HepG2 (cell line): ENCODE data around the gene NRDE2. TPM values are rescaled to one million over a fixed set of nuclear protein-coding genes. Genes with fewer than 3 reads are reported as not detected.

Experiments used
- ATAC-seq: fragments of 200-7000 bp; cut with Tn5 transposase; 3 replicates; pipeline ENCODE4 v1.9.1; 2020; ENCODE audit warnings: mild to moderate bottlenecking, moderate library complexity
- BruUV-seq: library from RNA; stranded (reverse); fragments of 400-500 nt; replicated peaks from 2 replicates; lab custom pipeline; 2021; lab: Mats Ljungman, UMichigan
- CTCF ChIA-PET: fragments of 300-600 bp; formaldehyde crosslinking; extraction: SDS; loops from one replicate; lab custom pipeline; 2021; ENCODE audit warnings: low total read pairs, inconsistent platforms, low intra/inter-chr PET ratio; lab: Yijun Ruan, JAX
- POLR2A ChIA-PET: fragments of 350-600 bp; sonication (Branson Sonifier 250); formaldehyde crosslinking; loops from one replicate; lab custom pipeline; 2020; ENCODE audit warnings: antibody characterized with exemption, inconsistent platforms; lab: Yijun Ruan, JAX
- DNase-seq: peaks from one replicate; pipeline ENCODE4 v3.0.0-alpha.2; 2015; ENCODE audit warnings: low spot score
- FAIRE-seq: peaks from 3 replicates; lab custom pipeline; 2011; peaks lifted over from hg19 to GRCh38; lab: Jason Lieb, UNC
- H2AFZ ChIP-seq: one replicate; pipeline ENCODE4 v1.6.1; 2011; ENCODE audit warnings: low read length, inconsistent platforms
- H3K27ac ChIP-seq: fragments of 300-600 bp; 3 replicates; pipeline ENCODE4 v1.8.0; 2011; ENCODE audit warnings: mixed run types, mild to moderate bottlenecking, mixed read lengths, low read length, inconsistent platforms; ENCODE audit not compliant: insufficient read depth; ENCODE audit errors: extremely low read length
- H3K27me3 ChIP-seq, 2 experiments: fragments of 200-600 bp in 1 of 2; 2 replicates in 1 of 2; 3 replicates in 1 of 2; pipeline versions ENCODE4 v1.6.0 to v1.8.0; 2011; ENCODE audit warnings: low read length in 2 of 2, mild to moderate bottlenecking in 2 of 2, moderate library complexity in 2 of 2, inconsistent platforms in 1 of 2; ENCODE audit not compliant: insufficient read depth in 2 of 2, control insufficient read depth in 1 of 2
- H3K36me3 ChIP-seq, 2 experiments: fragments of 200-600 bp in 1 of 2; replicated peaks in 1 of 2; 2 replicates in 1 of 2; 3 replicates in 1 of 2; pipeline versions ENCODE4 v1.5.1 to v1.8.0; 2011; ENCODE audit warnings: low read length in 2 of 2, inconsistent platforms in 1 of 2; ENCODE audit not compliant: insufficient read depth in 2 of 2, control insufficient read depth in 1 of 2
- H3K4me1 ChIP-seq: 2 replicates; pipeline ENCODE4 v1.5.1; 2012; ENCODE audit warnings: low read length, inconsistent platforms; ENCODE audit not compliant: insufficient read depth
- H3K4me2 ChIP-seq: 2 replicates; pipeline ENCODE4 v1.6.0; 2011; ENCODE audit warnings: low read depth, low read length, inconsistent platforms
- H3K4me3 ChIP-seq, 3 experiments: fragments of 200-600 bp in 1 of 3; sonication (generic), shearing (Covaris generic) in 1 of 3; replicated peaks in 1 of 3; 2 replicates each; pipeline ENCODE4 v1.5.1; 2011 to 2016; ENCODE audit warnings: low read length in 3 of 3, inconsistent platforms in 2 of 3, low read depth in 2 of 3, mild to moderate bottlenecking in 2 of 3, control low read depth in 1 of 3, mixed read lengths in 1 of 3; ENCODE audit not compliant: insufficient read depth in 1 of 3
- H3K79me2 ChIP-seq: one replicate; pipeline ENCODE4 v1.6.1; 2011; ENCODE audit warnings: low read length, inconsistent platforms; ENCODE audit not compliant: insufficient read depth
- H3K9ac ChIP-seq: 2 replicates; pipeline ENCODE4 v1.6.0; 2011; ENCODE audit warnings: mild to moderate bottlenecking, low read depth, low read length, inconsistent platforms; ENCODE audit not compliant: insufficient read depth
- H3K9me3 ChIP-seq: 2 replicates; pipeline ENCODE4 v1.5.1; 2012; ENCODE audit warnings: mild to moderate bottlenecking, low read length
- H4K20me1 ChIP-seq: 2 replicates; pipeline ENCODE4 v1.6.0; 2011; ENCODE audit warnings: inconsistent platforms, mild to moderate bottlenecking, low read length, moderate library complexity; ENCODE audit not compliant: insufficient read depth
- CEBPZ ChIP-seq: IDR thresholded peaks from 2 replicates; pipeline ENCODE4 v1.6.1; 2012; ENCODE audit warnings: low read length, improper control_type of control experiment
- ELF1 ChIP-seq: sonication (generic); formaldehyde crosslinking; IDR thresholded peaks from 2 replicates; pipeline ENCODE4 v1.4.0; 2020; ENCODE audit warnings: missing genetic modification reagents
- ETV6 ChIP-seq: sonication (generic); formaldehyde crosslinking; conservative IDR thresholded peaks from 2 replicates; pipeline ENCODE4 v1.4.0; 2020; ENCODE audit warnings: missing genetic modification reagents
- HDAC2 ChIP-seq: sonication (generic); formaldehyde crosslinking; IDR thresholded peaks from 2 replicates; pipeline ENCODE4 v1.4.0; 2020; ENCODE audit warnings: missing genetic modification reagents
- HOXA9 ChIP-seq: sonication (generic); formaldehyde crosslinking; IDR thresholded peaks from 2 replicates; pipeline ENCODE4 v1.8.1; 2022; ENCODE audit warnings: missing genetic modification reagents, mild to moderate bottlenecking, moderate library complexity, borderline replicate concordance
- KAT7 ChIP-seq: IDR thresholded peaks from 2 replicates; pipeline ENCODE4 v1.6.1; 2018; ENCODE audit warnings: borderline replicate concordance, missing compliant biosample characterization
- KAT8 ChIP-seq: IDR thresholded peaks from 2 replicates; pipeline ENCODE4 v1.6.1; 2016; ENCODE audit warnings: missing genetic modification reagents, missing compliant biosample characterization
- KDM1A ChIP-seq: IDR thresholded peaks from 2 replicates; pipeline ENCODE4 v1.6.1; 2016; ENCODE audit warnings: missing compliant biosample characterization
- MAFK ChIP-seq, 2 experiments: IDR thresholded peaks in 1 of 2; conservative IDR thresholded peaks in 1 of 2; 2 replicates each; pipeline ENCODE4 v1.6.1; 2011; ENCODE audit warnings: improper control_type of control experiment in 2 of 2, low read length in 2 of 2
- MEIS1 ChIP-seq: sonication (generic); formaldehyde crosslinking; IDR thresholded peaks from 2 replicates; pipeline ENCODE4 v1.9.0; 2021; ENCODE audit warnings: mild to moderate bottlenecking, missing genetic modification reagents, moderate library complexity, borderline replicate concordance
- MTA3 ChIP-seq: sonication (generic); formaldehyde crosslinking; IDR thresholded peaks from 2 replicates; pipeline ENCODE4 v1.4.0; 2020; ENCODE audit warnings: missing genetic modification reagents
- NPAS2 ChIP-seq: sonication (generic); formaldehyde crosslinking; IDR thresholded peaks from 2 replicates; pipeline ENCODE4 v1.8.0; 2022; ENCODE audit warnings: mild to moderate bottlenecking, missing genetic modification reagents, borderline replicate concordance
- SALL1 ChIP-seq: sonication (generic); formaldehyde crosslinking; IDR thresholded peaks from 2 replicates; pipeline ENCODE4 v1.8.0; 2022; ENCODE audit warnings: mild to moderate bottlenecking, missing genetic modification reagents
- SIX4 ChIP-seq: sonication (generic); formaldehyde crosslinking; IDR thresholded peaks from 2 replicates; pipeline ENCODE4 v1.4.0; 2020; ENCODE audit warnings: missing genetic modification reagents
- SMAD9 ChIP-seq: sonication (generic); formaldehyde crosslinking; IDR thresholded peaks from 2 replicates; pipeline ENCODE4 v1.5.1; 2020; ENCODE audit warnings: mild to moderate bottlenecking, missing genetic modification reagents
- ZNF282 ChIP-seq: fragments of 450-650 bp; IDR thresholded peaks from 2 replicates; pipeline ENCODE4 v1.6.1; 2018; ENCODE audit not compliant: partially characterized antibody
- WGBS: methylation state at CpG from one replicate; pipeline ENCODE4 v1.1.6; 2017; ENCODE audit warnings: low lambda C conversion rate; 5-methylcytosine and 5-hydroxymethylcytosine counted together
- in situ Hi-C: cut with HindIII; loops from 2 replicates; pipeline ENCODE4 v1.10.0; 2017; ENCODE audit warnings: low pct_unique_long_range_greater_than_20kb; ENCODE audit not compliant: extremely low pct_ligation_motif_present
- intact Hi-C: fragments of 100-400 bp; cut with micrococcal nuclease; formaldehyde crosslinking; loops from one replicate; pipeline ENCODE4 v1.10.0; 2022; ENCODE audit not compliant: unreplicated experiment
- polyA plus RNA-seq, 8 experiments: library from polyadenylated mRNA; depleted of rRNA in 3 of 8; stranded (reverse) in 7 of 8; unstranded in 1 of 8; fragments of >200 nt; fragmentation: Illumina TruSeq in 4 of 8; extraction: Trizol in 4 of 8; gene quantifications; 2 replicates each; pipeline versions ENCODE4 v1.2.1 to v1.2.3, GENCODE V29; 2011 to 2016; ENCODE audit warnings: low read depth in 4 of 8, missing spikeins in 1 of 8, mixed read lengths in 1 of 8; ENCODE audit not compliant: insufficient read depth in 1 of 8
- total RNA-seq, 5 experiments: library from RNA; depleted of rRNA; stranded (reverse); fragments of >200 nt; fragmentation: Illumina TruSeq; extraction: Trizol; gene quantifications; 2 replicates each; pipeline ENCODE4 v1.2.3, GENCODE V29; 2016; ENCODE audit warnings: low read depth in 1 of 5

NRDE2 gene
- total and polyA plus RNA-seq, 2 of the 13 experiments (the other 11 are each of a cell fraction or from before 2014, with no cell fraction given): 5.6 to 12.5 TPM

DNA sequence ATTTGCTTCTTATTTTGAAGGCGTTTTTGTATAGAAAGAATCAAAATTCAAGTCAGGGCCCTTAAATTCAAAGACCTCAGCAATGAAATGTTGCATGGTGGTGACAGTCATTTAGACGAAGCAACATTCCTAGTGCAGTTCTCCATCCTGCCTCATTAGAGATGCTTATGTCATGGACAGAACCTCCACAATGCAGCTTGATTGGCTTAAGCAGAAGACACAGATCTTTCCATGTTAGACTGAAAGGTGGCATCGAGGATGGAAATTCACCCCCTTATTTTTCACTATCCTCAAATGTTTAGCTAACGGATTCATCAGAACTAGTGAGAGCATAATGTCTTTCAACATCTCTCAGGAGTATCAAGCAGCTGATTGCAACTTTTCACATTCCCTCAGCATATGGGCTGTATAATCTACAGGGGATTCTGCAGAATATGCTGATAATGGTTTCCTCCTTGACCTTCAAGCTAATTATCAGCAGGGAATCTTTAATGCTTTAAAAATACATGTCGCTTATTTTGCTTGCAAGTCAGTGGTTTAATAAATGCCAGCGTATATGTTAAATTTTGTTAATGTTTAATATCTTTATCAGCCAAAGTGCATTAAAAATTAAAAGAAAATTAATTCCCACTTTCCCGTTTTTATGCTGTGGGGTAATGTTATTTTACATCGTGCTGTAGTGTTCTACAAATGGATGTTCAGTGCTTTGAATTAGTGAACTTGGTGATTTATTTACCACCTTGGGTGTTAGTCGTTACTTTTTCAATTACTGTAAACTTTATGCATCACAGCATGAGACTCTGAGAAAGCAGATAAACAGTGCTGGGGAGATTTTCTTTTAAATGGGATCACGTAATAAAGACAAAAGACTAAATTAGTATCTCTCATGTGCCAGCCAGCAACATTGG is 12.8 kb upstream of the NRDE2 start:
- no peaks in the 10 kb centered on the region for H3K9me3 ChIP-seq
- no TSS peak for BruUV-seq
- H4K20me1 ChIP-seq: no peaks in the 10 kb centered on the region
- H3K36me3 ChIP-seq: no peaks in the 10 kb centered on the region
- TF ChIP-seq SMAD9 (CRISPR knock-in tag) (no peak), SALL1 (no peak), KAT7 (CRISPR knock-in tag) (no peak), HOXA9 (CRISPR knock-in tag) (no peak)
- no peak overlapping the region for H3K4me2 ChIP-seq
- H3K4me3 ChIP-seq: no peak overlapping the region
- no peaks in the 10 kb centered on the region for H3K27me3 ChIP-seq
- ChIA-PET POLR2A (interaction anchor here (1.3 kb wide), 1 partner anchor 414 kb away, joined by 3 read pairs; no protein-coding TSS in a partner anchor), CTCF (no interaction called here)
- H2AFZ ChIP-seq: no peak overlapping the region
- WGBS: 28% methylated on average over 9 of the region's 10 CpGs
- in situ Hi-C loops: no loop called here
- FAIRE-seq (no peak), ATAC-seq (peak; percentile 54), DNase-seq (no peak)
- H3K4me1 ChIP-seq: no peaks in the 10 kb centered on the region
- H3K79me2 ChIP-seq: no peaks in the 10 kb centered on the region
- no peak overlapping the region for H3K27ac ChIP-seq
- intact Hi-C loops: no loop called here
- no peak overlapping the region for H3K9ac ChIP-seq

DNA sequence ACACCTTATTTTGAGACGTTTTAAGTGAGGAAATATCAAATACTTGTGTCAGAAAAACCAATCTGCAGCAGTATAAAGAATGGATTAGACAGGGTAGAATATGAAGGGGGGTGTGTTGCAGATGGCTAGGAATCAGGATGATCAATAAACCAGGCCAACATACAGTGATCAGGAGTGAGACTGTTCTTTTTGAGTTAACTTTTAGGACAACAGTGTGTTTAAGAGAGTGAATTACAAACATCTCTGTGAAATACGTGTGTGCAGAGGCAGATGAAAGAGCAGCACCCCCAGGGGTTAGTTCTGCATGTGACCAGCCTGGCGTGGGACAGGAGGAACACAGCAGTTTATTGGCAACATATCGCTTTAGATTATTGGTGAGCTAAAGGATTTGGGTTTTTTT is 10.6 kb upstream of the NRDE2 start:
- Histone ChIP-seq H3K36me3 (no peaks in the 10 kb centered on the region), H3K4me1 (no peaks in the 10 kb centered on the region), H3K27ac (no peak overlapping the region), H3K4me2 (0 out of 2 replicates have a peak overlapping the region, but pooled peaks have one; percentile 23), H3K9ac (no peak overlapping the region), H4K20me1 (no peaks in the 10 kb centered on the region), H3K4me3 (no peak overlapping the region), H3K27me3 (no peaks in the 10 kb centered on the region), H2AFZ (no peak overlapping the region), H3K9me3 (no peaks in the 10 kb centered on the region), H3K79me2 (no peaks in the 10 kb centered on the region)
- ChIA-PET POLR2A (interaction anchor here (0.9 kb wide), 1 partner anchor 41 kb away, joined by 3 read pairs; no protein-coding TSS in a partner anchor), CTCF (no interaction called here)
- intact Hi-C loops: no loop called here
- DNase-seq (no peak), ATAC-seq (peak; percentile 30; the same call in 1 of the 3 replicates), FAIRE-seq (no peak)
- whole genome bisulfite sequencing: 34% methylated on average over 4 of the region's 4 CpGs
- no TSS peak for BruUV-seq
- in situ Hi-C loops: no loop called here
- TF ChIP-seq MAFK (conservative IDR thresholded peaks at IDR 0.05 in 1 of 2, IDR thresholded peaks at IDR 0.05 in 1 of 2; ENCODE audit: low read length in 2 of 2) (no peak), ZNF282 (no peak), NPAS2 (CRISPR knock-in tag) (no peak), HDAC2 (CRISPR knock-in tag) (no peak), MEIS1 (no peak), MTA3 (CRISPR knock-in tag) (no peak), KDM1A (no peak), SIX4 (CRISPR knock-in tag) (no peak), CEBPZ (no peak), ELF1 (CRISPR knock-in tag) (no peak), KAT8 (CRISPR knock-in tag) (no peak), ETV6 (CRISPR knock-in tag) (no peak)
